Left forelimb (tissue), 1 donor: ENCODE measurements around the gene CHST12.
"Not testable (repeated sequence)": the region's sequence is repeated elsewhere in the genome, so short reads cannot be mapped to it uniquely, and the experiment has no call there.

Source experiments
- DNase-seq: peaks from one replicate; pipeline ENCODE4 v3.0.0-alpha.2; 2018; ENCODE audit warnings: low spot score

Gene CHST12

DNA sequence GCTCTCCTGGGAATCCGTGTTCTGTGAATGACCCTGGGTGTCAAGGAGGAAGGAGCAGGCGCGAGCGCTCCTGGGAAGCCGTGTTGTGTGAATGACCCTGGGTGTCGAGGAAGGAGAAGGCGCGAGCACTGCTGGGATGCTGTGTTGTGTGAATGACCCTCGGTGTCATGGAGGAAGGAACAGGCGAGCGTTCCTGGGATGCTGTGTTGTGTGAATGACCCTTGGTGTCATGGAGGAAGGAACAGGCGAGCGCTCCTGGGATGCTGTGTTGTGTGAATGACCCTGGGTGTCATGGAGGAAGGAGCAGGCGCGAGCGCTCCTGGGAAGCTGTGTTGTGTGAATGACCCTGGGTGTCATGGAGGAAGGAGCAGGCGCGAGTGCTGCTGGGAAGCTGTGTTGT, 25.3 kb upstream of the CHST12 start:
- not testable (repeated sequence) for DNase-seq

DNA sequence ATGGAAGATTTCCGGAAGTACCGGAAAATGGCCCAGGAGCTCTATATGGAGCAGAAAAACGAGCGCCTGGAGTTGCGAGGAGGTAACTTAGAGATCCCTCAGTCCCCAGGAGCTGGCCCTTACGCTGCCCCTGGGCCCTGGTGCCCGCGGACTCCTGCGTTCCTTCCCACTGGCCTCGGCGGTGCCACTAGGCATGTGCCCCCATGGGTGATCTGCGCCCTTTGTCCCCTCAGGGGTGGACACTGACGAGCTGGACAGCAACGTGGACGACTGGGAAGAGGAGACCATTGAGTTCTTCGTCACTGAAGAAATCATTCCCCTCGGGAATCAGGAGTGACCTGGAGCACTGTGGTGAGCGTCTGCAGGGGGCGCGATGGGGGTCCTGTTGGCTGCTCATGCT, 24.2 kb upstream of the CHST12 start:
- no peak for DNase-seq

DNA sequence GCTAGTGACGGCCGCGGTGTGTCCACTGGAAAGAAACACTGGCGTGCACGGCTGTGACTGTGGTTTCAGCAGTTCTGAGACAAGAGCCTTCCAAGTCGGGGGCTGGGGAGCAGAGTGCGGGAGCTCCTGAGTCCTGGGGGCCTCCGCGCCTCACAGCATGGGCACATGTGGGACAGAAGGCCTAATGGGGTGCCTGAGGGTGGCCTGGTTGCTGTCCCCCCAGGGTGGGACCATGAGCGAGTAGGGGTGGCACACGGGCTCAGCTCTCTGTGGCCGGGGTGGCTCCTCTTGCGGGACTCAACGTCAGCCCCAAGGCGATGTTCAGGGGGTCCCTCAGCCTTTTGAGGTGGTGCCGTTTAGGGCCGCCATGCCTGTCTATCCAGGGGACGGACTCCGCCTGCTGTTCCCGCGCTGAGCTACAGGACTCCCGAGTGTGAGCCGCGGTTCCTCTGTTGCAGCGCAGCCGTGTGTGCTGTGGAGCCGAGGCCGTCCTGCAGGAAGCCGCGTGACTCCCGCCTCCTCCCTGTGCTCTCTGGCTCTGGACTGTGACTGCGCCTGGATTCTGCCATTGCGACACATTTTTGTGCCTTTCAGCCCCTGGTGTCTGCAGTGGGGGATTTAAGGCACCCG, 23.5 kb upstream of the CHST12 start:
- DNase-seq: no peak

DNA sequence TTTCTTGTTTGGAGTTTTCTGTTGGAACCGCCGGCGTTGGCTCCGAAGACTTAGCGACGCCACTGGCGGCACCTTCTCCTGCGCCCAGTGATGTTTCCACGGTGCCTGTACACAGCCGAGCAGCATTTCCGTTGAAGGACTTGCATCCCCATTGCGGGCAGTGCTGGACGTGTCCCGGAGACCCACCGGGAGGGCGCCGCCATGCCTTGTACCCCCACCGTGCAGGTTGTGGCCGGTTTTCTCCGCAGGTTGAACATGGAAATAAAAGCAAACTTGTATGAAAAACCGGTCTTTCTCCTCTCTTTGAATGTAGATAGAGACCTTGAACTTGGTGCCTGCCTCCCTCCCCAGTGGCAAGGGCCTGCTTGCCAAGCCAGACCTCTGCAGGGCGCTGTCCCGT, 22.9 kb upstream of the CHST12 start:
- no peak for DNase-seq

DNA sequence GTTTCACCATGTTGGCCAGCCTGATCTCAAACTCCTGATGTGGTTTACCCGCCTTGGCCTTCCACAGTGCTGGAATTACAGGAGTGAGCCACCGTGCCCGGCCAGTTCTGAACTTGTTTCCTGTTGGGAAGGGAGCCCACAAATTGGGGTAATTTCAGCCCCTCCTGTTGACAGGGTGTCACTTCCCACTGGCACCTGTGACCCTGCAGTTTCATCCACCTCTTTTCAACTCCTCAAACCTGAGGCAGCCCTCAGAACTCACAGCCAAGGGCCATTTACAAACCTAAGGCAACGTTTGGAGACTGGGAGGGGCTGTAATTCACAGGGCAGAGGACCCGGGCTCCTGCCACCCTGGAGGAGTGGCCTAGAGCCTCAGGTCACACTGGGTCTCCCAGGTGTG, 22.2 kb upstream of the CHST12 start:
- no peak for DNase-seq

DNA sequence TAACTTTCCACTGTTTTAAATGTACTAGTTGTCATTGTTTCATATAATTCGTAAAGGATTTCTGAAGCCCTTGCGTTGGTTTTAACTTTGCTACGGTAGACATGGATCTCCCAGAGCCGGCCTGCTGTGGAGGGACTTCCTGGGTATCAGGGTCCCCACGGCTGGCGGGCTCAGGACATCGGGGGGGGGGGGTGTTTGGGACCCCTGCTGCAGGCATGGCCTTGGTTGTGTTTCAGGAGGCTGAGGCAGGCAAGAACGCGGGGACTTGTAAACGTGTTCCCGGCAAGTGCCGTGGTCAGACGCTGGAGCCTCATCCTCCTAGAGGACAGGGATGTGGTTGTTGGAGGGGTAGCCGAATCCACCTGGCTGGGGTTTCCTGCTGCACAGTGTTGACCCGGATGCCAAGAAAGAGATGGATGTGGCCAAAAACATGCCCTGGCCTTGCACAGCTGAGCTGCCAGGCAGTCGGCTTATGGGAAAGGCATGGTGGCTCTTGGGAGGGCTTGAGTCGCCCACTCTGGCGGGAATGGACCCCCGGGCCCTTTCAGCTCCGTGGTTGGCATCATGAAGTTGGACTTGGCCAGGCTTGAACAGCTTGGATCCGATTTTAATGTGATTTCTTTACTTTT, 21.4 kb upstream of the CHST12 start:
- no peak for DNase-seq

DNA sequence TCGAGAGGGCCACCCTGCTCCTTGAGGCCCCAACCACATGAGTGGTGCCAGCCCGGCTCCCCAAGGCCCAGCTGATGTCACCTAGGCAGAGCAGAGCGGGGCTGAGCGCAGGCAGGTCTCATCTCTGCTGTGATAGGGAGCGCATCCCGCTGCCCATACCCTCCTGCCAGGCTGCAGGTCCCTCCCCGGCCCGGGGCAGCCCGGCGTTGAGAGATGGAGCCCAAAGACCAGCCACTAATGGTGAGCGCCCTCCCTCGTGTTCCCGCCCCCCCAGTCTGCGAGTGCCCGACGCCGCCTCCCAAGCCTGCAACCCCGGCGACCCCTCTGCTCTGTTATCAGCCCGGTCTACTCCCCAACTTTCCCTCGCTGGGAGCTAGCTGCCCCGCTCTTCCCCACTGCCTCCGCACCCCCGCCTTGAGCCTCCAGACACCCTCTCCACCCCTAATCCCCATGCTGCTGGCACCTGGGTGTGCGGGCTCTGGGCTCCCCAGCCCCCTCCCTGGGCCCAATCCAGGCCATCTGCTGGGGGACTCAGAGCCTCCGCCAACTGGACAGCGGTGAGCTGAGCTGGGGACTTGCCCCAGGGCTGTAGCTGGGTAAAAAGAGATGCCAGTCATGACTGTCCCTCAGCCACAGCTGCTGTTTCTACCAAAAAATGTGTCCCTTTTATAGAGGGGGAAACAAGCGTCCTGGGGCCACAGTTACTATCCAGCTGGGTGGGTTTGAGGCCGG, 19.7 kb upstream of the CHST12 start:
- DNase-seq: no peak

DNA sequence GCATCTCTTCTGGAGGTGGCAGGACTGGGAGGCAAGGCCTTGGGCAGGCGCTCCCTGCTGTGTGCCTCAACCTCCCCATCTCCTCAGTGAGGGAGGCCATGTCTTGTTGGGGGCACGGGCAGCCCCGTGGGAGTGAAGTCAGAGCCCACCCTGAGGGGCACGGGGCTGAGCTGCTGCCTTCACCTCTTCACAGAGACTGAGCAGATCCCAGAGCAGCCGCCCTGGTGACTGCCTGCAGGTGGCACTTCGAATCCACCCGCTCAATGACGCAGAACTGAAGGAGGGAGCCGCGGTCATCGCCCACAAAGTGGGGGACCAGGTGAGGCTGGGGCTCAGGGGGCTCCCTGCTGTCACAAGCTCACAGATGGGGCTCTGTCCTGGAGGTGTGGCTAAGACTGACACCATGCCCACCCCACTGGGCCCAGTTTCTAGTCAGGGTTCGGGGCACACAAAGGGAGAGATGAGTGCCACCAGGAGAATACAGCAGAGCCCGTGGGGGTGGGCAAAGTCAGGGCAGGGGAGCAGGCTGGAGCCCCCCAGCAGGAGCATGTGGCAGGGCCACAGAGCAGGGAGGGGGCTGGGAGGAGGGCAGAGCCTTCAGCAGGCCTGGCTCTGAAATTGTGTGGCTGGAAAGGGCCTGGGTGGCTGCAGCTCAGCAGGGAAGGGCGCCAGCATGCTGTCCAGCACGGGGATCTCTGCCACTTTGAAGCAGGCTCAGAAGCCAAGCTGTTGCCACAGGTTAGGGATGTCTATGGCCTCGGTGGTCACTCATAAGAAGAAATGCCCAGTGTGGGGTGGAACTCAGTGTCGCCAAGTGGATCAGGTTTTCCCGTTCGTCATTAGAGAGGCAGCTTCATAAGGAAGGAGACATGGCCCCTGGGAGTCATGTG, 18.8 kb upstream of the CHST12 start:
- DNase-seq: no peak

DNA sequence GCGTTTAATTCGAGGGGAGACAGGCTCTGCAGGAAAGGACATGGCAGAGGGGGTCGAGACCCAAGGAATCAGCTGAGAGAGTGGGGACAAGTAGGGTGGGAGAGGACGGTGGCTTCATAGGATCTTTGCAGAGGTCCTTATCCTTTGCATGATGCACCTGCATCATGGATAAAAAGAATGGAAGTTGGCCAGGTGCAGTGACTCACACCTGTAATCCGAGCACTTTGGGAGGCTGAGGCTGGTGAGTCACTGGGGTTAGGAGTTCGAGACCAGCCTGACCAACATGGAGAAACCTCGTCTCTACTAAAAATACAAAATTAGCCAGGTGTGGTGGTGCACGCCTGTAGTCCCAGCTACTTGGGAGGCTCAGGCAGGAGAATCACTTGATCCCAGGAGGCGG, 17.3 kb upstream of the CHST12 start:
- not testable (repeated sequence) for DNase-seq

DNA sequence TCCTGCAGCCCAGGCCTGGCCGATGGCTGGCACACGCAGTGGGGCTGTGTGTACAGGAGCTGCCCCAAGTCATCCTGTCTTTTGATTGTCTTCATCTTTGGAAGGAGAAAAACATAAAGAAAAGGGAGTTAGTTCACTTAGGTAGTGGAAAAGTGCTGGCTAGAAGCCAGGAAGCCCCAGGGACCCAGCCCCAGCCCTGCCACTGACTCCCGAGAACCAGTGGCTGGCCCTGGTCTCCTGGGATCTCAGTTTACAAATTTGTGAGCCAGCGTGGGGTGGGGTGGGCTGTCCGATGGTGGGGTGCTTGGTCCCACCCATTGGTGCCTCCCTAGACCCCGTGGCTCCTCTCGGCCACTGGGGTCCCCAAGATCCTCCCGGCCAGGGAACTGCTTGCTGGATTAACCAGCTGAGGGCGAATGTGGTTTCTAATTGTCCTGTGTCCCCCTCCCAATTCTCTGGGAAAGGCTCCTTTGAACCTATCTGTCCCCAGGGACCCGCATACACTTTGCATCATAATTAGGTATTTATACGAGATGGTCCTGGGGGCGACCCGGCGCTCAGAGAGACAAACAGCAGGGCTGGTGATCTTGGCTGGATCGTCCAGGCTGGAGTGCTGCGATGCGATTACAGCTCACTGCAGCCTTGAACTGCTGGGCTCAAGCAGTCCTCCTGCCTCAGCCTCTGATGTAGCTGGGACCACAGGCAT, 16.3 kb upstream of the CHST12 start:
- DNase-seq: no peak

DNA sequence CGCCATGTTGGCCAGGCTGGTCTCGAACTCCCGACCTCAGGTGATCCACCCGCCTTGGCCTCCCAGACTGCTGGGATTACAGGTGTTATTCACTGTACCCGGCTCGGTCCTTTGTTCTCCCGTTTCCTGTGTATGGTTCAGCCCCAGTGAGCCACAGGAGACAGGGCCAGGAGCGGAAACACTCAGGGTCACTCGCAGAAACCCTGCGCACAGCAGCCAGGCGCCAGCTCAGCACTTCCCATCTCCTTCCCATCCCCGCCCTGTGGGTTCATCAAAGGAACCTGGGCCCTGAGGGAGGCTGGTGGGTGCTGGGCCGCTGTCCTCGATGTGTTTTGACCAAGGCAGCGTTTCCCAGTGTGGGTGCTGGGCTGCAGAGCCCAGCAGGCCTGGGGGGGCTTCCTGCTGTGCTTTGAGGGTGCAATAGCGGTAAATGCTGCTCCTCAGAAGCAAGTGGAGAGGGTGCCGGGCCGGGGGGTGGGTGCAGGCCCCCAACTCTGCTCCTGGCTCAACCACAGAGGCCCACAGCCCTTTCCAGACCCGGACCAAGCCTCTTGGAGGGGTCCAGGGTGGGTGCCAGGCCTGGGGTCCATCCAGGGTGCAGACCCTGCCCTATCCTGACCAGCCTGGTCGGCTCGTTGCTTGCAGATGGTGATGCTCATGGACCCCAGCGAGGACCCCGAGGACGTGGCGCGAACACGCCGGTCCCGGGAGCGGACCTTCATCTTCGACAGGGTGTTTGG, 15.3 kb upstream of the CHST12 start:
- DNase-seq: no peak

DNA sequence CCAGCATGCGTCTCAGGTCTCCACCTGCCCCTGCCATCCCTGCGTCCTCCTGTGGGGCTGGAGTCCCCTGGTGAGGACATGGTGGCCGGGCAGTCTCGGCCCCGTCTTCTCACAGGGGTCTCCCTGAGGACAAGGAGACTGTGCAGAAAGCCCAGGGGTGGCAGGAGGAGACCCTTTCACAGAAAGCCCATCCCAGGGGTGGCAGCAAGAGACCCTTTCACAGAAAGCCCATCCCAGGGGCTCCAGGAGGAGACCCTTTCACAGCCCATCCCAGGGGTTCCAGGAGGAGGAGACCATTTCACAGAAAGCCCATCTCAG, 14.8 kb upstream of the CHST12 start:
- DNase-seq: no peak

DNA sequence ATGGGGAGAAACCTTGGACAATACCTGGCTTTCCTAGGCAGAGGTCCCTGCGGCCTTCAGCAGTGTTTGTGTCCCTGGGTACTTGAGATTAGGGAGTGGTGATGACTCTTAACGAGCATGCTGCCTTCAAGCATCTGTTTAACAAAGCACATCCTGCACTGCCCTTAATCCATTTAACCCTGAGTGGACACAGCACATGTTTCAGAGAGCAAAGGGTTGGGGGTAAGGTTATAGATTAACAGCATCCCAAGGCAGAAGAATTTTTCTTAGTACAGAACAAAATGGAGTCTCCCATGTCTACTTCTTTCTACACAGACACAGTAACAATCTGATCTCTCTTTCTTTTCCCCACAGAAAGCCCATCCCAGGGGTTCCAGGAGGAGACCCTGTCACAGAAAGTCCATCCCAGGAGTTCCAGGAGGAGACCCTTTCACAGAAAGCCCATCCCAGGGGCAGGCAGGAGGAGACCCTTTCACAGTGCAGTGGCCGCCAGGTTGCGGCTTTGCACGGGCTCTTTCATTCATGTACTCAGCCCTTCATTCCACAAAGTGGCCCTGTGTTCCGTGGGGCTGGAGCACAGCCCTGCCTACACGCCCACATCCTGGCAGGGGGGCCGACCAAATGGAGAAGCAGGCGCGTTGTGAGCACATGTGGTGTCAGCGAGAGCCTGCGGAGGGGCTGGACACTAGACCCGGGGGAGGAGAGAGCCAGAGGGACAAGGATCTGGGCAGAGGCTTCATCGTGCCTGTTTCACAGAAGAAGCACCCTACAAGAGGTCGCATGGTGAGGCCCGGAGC, 13.2 kb upstream of the CHST12 start:
- not testable (repeated sequence) for DNase-seq

DNA sequence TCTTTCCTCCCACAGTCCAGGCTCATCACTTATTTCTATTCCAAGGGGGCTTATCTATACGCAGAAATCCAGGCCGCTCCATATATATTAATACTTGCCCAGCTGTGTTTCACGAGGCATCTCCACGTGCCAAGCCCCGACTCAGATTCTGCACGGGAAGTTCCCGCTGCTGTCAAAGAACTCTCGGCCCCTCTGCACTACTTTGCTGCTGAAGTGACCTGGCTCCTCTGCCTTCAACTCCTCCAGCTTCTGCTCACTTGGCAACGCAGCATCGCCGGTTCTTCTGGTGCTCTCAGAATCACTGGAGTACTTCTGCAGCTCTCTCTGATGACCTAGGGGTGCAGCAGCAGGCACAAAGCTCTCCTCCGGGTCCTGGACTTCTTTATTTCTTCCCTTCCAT, 9.7 kb upstream of the CHST12 start:
- no peak for DNase-seq

DNA sequence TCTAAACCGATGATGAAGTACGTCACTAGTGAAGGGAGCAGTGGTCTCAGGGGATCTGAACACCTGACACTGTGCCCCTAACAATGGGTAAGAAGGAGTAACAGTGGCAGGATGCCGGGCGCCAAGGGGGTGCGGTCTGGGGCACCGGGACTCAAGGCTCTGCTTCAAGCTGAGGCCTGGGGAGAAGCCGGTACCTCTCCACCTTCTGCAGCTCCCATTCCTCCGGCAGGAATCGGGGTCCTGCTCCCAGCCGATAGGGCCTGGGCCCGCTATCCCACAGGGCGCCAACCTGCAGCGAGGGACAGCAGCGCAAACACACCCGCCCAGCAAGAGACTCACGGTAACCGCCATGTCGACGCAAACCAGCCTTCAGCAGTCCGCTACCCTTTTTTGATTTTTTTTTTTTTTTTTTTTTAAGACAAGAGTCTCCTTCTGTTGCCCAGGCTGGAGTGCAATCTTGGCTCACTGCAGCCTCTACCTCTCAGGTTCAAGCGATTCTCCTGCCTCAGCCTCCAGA, 8.8 kb upstream of the CHST12 start:
- DNase-seq: no peak

DNA sequence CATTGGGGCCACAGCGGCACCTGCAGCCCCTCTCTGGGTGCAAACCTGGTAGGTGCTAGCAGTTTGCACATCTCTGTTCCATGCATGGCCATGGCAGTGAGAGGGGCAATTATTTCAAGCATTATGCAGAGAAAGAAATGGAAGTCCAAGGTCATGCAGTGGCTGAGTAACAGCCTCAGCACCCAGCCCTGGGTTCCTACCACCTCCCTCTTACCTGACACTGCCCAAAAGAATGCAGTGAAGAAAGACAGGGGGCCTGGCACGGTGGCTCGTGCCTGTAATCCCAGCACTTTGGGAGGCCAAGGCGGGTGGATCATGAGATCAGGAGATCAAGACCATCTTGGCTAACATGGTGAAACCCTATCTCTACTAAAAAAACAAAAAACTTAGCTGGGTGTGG, 4.9 kb upstream of the CHST12 start:
- no peak for DNase-seq

DNA sequence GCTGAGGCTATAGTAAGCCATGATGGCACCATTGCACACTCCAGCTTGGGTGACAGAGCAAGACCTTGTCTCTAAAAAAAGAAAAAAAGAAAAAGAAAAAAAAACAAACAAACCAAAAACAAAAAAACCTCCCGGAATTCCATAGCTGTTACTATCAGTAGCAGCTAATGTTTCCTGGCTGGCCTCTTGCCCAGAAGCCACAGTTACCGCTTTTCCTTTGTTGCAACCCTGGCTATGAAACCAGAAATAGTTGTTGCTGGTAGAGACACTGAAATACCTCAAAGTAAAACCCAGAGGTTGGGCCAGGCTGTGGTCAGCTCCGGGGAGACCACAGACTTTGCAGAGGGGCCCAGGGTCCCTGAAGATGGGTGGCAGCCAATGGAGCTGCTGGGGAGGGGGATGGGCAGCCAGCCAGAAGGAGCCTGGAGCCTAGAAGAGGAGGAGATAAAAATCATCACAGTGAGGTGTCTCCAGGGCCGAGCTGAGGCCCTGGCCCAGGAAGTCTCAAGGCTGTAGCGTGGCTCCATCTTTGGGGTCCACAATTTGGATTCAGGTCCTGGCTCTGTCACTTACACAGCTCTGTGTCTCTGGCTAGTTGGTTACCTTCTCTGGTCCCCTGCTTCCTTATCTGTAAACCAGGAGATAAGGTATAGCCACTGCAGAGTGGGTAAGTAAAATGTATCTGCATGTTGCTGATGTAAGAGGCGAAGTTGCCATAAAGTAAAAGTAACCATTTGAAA, 3.4 kb upstream of the CHST12 start:
- DNase-seq: peak; percentile 76

DNA sequence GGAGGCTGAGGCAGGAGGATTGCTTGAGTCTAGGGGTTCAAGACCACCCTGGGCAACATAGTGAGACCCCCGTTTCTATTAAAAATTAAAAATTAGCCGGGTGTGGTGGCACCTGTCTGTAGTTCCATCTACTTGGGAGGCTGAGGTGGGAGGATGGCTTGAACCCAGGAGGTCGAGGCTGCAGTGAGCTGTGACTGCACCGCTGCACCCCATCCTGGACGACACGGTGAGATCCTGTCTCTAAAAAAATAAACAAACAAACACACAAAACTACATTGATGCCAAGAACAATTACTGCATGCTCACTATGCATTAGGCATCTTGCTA, 761 bp upstream of the CHST12 start:
- no peak for DNase-seq

DNA sequence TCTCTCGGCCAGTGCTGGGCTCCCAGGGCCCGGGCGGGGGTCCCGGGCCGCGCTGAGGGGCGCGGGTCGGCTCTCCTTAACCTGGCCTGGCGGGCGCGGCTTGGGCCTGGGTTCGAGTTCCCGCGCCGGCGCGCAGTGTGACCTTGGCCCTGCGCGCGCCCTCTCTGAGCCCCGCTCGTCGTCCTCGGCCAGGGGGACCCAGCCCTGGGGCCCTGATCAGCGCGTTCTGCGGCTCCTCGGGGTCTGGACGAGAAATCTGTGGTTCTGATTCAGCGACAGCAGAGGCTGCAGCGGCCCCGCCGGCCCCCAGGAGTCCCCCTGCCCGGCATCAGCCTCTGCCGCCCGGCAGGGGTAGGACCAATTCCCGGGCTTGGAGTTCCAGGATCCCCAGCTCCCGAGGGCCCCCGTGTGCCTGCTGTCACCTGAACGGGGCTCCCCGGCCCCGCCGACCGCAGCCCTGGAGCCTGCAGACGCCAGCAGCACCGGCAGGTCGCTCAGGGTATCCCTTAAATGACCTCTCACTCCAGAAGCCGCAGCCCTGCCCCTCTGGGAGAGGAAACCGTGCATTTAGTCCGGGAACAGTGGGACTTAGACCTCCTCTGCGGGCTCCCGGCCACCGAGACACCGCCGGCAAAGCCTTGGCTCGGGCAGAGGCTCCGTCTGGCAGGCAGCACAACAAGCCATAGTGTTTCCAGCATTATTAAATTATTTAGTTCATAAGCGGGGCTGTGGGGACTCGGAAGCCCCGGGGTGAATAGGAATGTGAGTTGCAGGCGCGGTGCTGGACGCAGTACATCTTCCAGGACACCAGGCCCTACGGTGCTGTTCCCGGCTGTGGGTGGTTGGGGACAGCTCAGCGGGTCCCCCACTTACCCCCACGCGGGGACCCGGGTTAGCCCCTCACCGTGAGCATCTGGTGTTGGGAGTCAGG, 572 bp downstream of the CHST12 start:
- DNase-seq: no peak
